NCI-H82 (cell line): ENCODE results near the gene COL15A1.

Source experiments
- DNase-seq: peaks from one replicate; lab custom pipeline; 2025; lab: John Stamatoyannopoulos, UW

The COL15A1 gene

GRCh38 chr9:98916660-98917059, 27.0 kb upstream of the COL15A1 start:
- DNase-seq, result peak; percentile 6

- no peak for DNase-seq
These were observed 25.8 kb upstream of the COL15A1 start for GRCh38 chr9:98917746-98918487.

- DNase-seq, result no peak
These were observed 22.0 kb upstream of the COL15A1 start for GRCh38 chr9:98921732-98922131.

- DNase-seq, result no peak
These were observed 20.8 kb upstream of the COL15A1 start for GRCh38 chr9:98922721-98923435.

- DNase-seq, result no peak
These were observed 20.1 kb upstream of the COL15A1 start for GRCh38 chr9:98923451-98924123.

- no peak for DNase-seq
These were observed 18.5 kb upstream of the COL15A1 start for GRCh38 chr9:98924946-98925820.

GRCh38 chr9:98925956-98926355, 17.8 kb upstream of the COL15A1 start:
- DNase-seq, result no peak

GRCh38 chr9:98927724-98928123, 16.0 kb upstream of the COL15A1 start:
- no peak for DNase-seq

GRCh38 chr9:98929071-98929470, 14.6 kb upstream of the COL15A1 start:
- DNase-seq, result no peak

GRCh38 chr9:98929895-98930341, 13.8 kb upstream of the COL15A1 start:
- no peak for DNase-seq

GRCh38 chr9:98930792-98931191, 12.9 kb upstream of the COL15A1 start:
- no peak for DNase-seq

- no peak for DNase-seq
These were observed 11.9 kb upstream of the COL15A1 start for GRCh38 chr9:98931600-98932389.

- DNase-seq, result no peak
These were observed 10.5 kb upstream of the COL15A1 start for GRCh38 chr9:98933185-98933584.

GRCh38 chr9:98933890-98934289, 9.8 kb upstream of the COL15A1 start:
- no peak for DNase-seq

GRCh38 chr9:98935071-98935505, 8.6 kb upstream of the COL15A1 start:
- DNase-seq, result no peak

GRCh38 chr9:98940276-98940675, 3.4 kb upstream of the COL15A1 start:
- no peak for DNase-seq

GRCh38 chr9:98941946-98942523, 1.7 kb upstream of the COL15A1 start:
- DNase-seq, result no peak

- no peak for DNase-seq
These were observed 613 bp upstream of the COL15A1 start for GRCh38 chr9:98942906-98943681.

GRCh38 chr9:98944057-98944733, 488 bp downstream of the COL15A1 start:
- DNase-seq, result no peak
